Eye (tissue), 1 donor: ENCODE results near the gene FGR.

Experiments used
- DNase-seq: peaks from one replicate; pipeline ENCODE4 v3.0.0-alpha.2; 2015

The FGR gene

DNA sequence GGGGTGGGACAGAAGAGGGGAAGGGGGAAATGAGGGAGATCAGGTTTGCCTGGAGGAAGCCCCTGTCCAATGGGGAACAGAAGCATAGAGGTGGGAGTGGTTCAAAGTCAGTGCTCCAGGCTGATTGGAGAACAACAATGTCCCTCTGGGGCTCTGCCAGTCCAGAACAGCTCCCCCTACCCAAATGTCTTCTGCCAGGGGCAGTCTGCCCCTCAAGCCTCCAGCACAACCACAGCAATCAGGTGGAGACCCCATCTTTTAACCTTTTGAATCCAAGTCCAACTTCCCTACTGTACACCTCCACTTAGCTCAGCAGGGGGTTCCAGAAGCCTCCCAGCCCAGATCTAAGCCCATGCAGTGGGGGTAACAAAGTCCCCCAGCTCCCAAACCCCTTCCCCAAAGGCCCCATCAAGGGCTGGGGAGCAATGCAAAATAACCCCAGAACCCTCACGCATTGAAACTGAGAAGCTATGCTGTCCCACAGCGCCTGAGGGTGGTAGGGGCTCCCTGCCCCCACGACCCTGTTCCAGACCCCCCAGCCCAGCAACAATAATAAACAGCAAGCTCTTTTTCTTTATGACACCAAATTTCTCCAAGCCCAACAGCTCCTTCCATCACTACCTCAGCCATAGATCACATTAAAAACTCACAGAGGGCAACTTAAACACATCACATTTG lies 34.3 kb downstream of the FGR start:
- peak; percentile 79 for DNase-seq

DNA sequence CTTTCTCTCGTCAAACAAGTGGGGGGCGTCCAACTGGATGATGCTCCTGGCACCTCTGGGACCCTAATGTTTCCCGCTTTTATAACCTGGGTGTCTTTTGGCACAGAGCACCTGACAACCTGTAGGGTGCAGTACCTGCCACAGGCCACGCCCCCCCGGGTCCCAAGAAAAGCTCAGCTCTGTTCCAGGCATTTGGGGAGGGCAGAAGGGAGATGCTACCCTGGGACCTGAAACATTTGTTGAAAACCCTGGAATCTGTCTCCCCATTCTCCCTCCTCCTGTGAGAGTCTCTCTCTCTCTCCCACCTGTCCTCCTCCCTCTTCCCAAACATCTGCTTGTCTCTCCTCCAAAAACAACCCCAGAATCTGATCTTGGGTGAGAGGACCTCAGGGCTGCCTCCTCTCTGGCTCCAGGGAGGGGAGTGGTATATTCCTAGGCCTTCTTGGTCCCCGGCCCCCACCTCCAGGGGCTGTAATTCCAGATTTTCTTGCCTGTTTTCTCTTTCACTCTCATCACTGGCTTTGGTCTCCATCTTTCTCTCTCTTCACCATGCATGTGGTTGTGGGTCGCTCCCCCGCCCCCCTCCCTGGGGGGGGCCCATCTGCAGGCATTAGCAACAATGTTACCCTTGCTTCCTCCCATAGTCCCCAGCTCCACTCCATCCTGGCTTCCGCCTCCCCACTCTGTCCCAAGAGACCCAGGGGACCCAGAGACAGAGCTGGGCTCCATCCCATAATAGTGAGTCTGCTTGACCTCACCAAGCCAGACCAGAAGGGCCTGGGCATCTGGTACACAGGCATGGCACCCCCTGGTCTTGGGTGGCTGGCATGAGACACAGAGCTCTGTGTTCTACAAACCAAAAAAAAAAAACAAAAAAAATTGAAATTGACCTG lies 35.1 kb downstream of the FGR start:
- no peak for DNase-seq

DNA sequence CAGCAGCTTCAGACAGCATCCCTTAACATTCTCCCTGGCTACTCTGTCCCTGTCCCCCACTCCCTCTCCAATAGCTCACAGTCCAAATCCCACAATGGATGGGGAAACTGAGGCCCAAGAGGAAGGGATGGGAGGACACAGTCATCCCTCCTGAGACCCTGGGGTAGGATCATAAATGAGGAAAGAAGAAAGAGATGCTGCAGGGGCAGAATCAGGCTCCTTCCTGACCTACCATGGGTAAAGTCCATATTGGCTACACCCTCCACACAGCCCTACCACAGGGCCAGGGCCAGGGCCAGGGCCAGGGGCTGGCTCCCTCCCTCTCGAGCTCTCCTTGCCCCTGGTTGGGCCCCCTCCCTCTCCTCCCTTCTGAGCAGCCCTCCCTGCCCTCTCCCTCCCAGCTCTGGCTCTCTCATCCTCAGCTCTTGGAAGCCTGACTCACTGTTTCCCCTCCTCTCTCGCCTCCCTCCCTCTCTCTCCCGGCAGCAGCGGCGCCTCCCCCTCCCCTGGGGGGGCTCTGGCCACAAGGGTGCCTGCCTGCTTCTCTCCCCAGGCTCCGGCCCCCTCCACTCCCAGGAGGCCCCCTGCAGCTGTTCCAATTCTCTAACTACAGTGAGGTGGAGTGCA lies 36.0 kb downstream of the FGR start:
- DNase-seq: peak; percentile 69

DNA sequence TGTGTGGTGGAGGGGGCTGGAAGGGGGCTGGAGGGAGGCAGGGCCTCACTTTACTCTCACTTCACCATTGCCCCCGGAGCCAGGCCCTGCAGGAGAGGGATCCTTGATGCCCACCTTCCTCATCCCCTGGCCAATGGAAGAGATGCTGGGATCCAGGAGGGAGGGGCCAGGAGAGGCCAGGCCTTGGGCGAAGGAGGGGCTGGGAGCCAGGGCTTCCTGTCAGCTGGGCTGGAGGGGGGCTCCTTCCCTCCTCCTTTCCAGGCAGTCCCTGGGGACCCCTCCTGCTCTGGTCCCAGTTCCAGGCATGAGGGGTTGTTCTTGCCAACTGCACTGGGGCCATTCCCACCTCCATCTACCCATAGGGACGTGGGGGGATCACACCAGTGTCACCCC lies 36.7 kb downstream of the FGR start:
- peak; percentile 62 for DNase-seq

DNA sequence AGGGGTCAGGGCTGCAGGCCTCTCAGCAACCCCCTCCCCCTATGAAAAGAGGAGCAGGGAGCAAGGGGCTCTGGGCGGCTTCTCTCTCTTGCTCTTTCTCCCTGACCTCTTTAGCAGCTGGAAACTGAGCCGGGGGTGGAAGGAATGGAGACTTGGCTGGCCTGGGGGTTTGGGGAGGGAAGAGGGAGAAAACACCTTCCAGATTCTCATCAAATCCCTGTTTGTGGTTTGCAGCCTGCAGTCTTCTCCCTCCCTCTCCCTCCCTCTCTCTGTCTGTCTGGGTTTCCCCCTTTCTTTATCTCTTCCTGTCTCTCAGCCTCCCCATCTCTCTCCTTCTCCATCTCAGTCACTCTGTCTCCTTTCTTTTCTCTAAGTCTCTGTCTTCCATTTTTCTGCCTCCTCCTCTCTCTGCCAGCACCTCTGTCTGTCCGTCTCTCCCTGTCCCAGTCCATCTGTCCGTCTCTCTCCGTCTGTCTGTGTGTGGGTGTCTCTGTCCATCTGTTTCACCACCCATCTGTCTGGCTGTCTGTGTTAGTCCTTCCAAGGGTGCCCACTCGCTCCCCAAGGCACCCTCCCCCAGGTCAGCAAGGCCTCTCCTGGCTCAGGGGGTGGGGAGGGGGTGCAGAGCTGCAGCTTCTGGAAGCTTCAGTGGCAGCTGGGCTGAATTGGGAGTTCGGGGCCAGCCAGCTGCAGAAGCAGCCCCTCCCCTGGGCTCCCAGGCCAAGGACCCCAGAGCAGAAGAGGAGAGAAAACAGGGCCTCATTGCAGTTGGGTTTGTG lies 37.3 kb downstream of the FGR start:
- DNase-seq: no peak

DNA sequence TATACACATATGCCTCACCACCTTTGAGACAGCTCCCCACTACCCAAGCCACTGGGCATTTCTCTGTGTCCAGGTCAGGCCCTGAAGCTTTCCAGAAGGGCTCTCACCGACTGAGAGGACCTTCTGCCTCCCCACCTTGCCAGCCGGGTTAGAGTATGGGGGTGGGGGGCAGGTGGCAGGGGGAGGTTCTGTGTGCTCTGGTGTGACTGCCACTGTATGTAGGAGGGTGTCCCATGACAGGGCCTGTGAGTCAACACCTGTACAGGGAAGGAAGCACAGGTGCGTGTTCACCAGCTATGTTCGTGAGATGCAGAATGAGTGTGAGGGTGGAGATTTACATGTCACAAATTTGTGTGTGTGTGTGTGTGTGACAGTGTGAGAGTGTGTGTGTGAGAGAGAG lies 38.0 kb downstream of the FGR start:
- no peak for DNase-seq

DNA sequence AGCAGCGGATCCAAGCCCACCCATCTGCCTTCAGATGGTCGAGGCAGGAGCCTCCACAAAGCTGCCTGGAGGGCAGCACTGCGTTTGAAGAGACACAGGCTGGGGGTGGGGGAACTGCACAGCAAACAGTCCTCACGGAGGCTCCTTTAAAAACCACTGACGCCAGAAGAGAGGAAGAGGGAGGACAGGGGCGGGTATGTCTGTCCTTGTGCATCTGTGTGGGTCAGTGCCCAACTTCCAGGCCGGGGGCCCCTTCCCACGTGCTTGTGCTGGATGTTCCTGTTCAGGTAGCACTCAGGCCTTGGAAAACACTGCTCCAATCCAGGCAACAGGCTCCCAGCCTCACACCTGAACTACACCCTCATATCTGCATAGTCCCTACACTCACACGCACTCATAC lies 38.7 kb downstream of the FGR start:
- no peak for DNase-seq

DNA sequence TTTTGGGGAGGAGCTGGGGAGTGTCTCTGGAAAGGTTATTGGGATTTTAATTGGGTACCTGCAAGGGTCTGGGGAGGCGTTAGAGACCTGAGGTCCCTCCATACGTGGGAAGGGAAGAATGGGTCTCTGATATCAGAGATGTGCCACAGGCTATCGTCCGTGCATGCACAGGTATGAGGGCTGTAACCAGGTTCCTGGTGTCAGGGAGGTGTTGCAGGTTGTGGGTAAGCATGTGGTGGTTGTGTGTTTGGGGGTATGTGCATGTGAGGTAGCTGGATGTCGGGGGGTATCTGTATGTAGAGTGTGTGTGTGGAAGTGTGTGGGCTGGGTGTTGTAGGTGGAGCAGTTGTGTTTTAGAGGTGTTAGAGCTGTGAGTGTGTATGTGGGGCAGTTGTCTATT lies 39.4 kb downstream of the FGR start:
- DNase-seq: no peak

DNA sequence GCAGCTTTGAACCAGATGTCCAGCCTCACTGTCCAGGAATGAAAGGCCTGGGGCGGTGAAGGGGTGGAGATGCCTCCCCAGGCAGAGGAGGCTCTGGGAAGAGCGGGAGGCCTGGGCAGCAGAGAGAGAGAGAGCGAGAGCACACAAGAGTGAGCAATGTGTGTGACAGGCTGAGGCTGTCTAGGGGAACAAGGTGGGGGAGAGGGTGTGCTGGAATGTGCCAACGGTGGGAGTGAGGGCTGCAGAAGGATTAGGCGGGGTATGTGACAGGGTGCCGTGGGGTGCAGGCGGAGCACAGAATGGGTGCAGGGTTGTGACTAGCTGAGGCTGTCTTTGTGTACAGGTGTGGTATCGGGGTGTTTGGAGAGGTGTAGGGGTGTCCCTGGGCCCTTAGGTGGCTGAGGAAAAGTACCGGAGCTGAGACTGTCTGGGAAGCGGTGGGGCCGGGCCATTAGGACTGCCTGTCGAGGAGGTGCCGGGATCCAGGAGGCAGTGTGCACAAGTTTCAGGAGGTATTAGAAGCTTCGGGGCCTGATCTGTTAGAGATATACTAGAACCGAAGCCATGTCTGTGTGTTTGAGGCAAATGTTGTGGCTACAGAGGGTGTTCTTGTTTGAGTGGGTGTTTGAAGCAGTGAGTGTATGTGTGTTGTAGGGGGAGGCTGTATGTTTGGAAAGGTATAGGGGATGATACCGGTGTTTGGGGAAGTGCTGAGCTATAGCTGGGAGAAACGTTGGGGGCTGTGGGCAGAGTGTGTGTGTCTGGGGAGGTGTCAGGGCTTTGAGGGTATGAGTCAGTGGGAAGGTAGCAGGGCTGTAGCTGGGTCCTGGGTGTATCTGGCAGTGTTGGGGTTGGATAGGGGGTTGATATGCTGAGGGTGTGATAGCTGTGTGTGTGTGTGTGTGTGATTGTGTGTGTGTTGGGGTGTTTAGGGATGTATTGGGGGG lies 40.1 kb downstream of the FGR start:
- DNase-seq: peak; percentile 61

DNA sequence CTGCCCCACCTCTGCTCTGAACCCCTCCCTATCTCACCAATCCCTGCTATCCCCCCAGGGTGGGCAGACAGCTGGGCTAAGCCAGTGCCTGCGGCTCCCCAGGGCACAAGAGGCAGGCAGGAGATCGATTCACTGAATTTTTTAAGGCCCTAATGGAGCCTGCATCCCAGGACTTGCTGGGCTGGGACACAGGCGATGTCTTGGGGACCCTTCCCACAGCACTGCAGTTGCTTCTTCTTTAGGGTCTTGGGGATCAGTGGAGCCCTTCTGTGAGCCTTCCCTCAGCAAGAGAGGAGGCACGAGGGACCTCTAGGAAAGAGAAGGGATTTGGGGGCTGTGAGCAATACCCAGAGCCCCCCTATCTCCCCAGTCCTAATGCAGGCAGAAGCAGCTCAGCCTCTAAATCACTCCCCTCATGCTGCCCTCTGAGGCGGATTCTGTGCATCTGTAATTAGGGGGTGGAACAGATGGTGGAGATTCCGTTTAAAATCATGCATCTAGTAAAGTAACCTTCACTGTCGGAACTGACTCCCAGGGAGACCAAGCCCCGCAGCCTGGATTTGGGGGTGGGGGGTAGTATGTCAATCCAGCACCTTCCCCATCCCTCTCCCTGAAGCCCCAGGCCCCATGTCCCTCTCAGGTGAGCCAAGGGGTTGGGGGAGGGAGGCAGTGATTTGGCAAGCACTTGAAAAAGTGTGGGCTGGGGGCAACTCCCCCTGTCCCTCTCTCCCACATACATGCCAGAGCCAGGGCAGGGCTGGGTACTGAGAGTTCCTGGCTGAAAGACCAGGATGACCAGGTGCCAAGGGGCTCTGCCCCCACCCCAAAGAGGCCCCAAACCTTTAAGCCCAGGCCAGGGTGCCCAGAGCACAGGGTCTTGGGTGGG lies 41.1 kb downstream of the FGR start:
- peak; percentile 72 for DNase-seq

DNA sequence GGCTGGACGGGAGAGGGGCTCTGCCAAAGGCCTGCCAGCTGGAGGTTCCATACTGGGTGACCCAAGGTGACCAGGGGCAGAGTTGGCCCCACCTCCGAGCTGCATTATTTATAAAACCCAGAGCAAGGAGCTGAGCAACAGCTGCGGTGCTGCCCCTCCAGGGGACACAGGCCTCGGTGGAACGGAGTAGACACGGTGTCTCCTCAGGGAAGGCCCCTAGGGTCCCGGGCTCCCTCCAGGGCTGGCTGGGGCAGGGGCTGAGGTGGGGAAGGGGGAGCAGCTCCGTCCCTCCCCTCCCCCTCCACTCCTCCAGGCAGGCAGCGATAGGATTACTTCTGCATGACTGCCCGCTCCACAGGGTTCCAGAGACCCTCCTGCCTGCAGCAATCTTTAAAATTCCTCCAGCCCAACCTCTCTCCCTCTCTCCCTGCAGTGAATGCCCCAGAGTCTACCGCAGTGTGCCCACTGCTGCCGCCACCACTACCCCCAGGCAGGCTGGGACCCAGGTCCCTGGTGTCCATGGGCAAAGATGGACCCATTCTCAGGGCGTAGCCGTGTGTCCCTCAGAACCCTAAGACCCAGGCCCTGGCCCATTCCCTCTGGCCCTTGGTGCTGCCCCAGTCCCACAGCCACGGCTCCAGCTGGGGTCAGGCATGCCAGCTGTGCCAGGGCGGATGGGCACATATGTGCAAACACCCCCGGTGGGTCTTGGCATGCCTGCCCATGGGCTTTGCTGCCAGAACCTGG lies 41.9 kb downstream of the FGR start:
- DNase-seq: peak; percentile 95

DNA sequence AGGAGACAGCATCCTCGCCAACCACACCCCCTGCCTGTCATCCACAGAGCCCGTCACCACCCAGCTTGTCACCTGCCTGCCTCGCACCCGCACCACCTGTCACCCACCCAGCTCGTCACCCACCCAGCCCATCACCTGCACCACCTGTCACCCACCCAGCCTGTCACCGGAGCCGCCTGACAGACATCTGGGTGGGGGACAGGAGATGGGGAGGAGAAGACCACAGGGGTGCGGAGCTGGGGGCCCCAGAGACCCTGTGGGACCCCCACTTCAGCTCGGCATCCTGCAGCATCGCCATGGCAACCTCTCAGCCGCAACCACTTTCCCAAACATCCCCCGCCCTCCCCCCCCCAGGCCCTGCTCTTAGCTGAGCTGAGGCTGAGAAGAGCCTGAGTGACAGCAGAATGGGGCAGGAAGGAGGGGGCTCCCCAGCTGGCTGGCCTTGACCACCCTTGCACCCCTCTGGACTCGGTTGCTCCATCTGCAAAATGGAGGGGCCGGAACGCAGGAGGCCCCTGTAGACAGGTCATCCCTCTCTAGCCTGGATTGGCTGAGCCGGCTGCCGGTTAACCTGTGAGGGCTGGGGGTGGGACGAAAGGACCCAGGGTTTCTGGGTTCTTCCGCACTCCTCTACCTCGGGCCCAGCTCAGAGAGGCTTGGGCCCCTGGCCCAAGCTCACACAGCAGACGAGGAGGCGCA lies 42.6 kb downstream of the FGR start:
- peak; percentile 75 for DNase-seq

DNA sequence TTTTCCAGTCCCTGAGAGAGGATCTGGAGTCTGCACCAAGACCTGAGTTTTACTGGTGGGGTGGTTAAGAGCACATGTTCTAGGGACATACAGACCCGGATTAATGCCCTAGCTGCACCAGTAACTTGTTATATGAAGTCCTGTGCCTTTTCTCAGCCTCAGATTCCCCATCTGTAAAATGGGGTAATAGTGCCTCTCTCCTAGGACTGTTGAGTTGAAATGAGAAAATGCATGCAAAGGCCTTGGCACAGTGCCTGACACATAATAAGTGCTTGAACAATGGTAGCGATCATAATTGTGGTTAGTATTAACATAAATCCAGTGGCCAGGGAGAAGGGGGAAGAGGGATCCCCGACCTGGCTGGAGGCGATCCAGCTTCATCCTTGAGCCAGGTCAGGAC lies 43.4 kb downstream of the FGR start:
- DNase-seq: peak; percentile 53

DNA sequence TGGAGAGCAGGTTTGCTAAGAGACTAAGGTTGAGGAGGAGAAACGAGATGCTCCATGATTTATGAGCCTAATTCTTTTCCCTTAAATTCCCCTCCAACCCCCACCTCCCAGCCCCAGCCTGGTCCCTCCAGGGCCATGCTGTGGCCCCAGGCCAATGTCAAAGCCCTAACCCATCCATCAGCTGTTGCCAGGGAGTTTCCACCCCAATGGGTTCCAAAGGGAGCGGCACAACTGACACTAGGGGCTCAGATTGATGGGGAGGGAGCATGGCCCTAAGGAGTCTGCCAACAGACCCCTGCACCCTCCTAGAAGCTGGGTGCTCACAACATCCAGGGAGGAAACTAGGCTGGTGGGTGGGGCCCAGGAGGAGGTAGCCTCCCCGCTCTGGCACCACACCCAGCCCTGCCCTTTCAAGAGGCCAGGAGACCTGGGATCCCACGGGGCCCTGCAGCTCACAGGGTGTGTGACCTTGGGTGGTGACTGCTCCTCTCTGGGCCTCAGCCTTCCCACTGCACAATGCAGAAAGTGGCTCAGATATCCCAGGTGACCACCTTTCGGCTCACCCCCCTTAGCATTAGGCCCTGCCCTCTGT lies 44.0 kb downstream of the FGR start:
- DNase-seq: no peak

DNA sequence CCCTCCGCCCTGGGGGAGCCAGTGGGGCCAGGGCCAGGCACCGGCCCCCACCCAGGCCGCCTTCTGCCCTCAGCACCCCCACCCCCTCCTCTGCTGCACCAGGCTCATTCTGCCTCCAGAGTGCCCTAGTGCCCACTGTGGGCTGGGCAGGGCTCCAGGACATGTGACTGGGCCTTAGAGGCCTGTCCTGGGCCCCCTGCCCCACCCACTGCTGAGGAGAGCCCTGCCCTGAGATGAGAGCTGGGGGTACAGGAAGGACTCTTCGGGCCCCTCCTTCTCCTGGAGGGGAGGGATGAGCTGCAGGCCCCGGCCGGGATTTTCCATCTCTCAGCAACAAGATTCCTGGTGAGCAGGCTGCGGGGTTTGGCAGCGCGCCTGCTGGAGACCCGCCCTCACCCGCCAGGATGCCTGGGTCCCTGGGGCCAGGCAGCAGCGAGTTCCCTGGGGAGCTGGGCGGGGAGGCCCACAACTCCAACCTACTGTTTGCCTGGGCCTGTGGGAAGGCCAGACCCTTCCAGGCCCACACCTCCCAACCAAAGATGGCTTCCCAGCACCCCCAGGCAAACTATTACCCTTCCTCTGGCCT lies 45.1 kb downstream of the FGR start:
- no peak for DNase-seq

DNA sequence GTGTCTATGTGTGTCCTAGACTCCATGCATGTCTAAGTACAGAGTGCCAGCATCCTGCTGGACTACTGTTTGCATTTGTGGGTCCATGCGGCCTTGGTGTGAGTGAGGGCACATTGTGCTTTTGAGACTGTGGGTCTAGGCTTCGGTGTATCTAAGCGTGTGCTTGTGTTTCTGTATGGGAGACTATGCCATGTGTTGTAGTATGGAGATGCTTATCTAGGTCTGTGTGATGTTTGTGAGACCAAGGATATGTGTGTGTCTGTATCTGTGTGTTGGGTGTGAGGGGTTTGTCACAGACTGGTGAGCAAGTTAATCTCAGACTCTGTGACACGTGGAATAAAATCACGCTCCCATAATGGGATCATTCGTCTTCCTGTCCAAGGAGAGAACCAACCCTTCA lies 45.5 kb downstream of the FGR start:
- no peak for DNase-seq

DNA sequence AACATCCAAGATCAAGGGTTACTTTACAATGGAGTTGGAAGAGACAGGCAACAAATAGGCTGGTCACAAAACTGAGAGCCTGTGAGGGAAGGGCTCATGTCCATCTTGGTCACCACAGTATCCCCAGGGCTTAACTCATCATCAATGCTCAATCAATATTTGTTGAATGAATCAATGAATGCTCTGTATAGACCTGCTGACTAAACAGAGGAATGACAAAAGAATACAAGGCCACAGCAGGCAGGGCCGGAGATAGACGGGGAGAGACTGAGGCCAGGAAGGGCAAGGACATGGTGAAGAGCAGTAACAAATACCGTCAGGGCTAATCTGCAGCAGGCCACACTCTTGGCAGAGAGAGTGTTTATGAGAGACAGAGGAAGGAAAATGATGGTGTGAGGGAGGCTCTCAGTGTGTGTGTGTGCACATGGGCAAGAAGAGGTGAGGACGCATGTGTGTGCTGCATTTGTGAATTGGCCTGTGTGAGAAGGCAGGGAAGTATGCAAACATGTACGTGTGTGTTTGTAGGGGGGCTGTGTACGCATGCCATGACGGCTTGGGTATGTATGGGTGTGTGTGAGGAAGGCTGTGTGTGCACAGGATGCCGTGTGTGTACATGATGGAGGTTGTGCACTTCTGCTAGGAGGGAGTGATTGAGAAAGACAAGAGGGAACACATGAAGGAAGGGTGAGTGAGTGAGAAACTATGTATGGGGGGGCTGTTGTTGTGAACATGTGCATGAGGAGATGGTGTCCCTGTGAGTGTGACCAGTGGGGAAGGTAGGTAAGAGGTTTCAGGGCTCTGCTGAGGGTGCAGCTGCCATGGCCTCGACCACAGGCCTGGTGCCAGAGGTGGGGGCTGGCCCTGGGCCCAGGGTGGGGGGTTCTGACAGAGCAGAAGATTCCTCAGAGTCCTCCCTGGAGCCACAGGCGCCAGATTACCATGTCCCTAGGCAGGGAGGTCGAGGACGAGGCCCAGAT lies 46.4 kb downstream of the FGR start:
- peak; percentile 5 for DNase-seq
